Spleen (tissue), 11 donors: Measurements from ENCODE around the gene JARID2. TPM values are rescaled to one million over a fixed set of nuclear protein-coding genes. Genes with fewer than 3 reads are reported as not detected.

ENCODE experiments used
- DNase-seq: peaks from one replicate; pipeline ENCODE4 v3.0.0-alpha.2; 2020
- H3K27ac ChIP-seq, 8 donors: fragments of 200-600 bp; sonication (generic) in 7 of 8; 1 replicate in 4 of 8; 2 replicates in 4 of 8; pipeline versions ENCODE4 v1.5.0 to v1.8.0; 2016 to 2021; ENCODE audit warnings: inconsistent platforms in 4 of 8, mild to moderate bottlenecking in 4 of 8, moderate library complexity in 1 of 8
- H3K27me3 ChIP-seq, 7 donors: fragments of 200-600 bp; sonication (generic) in 6 of 7; replicated peaks in 1 of 7; 1 replicate in 4 of 7; 2 replicates in 3 of 7; pipeline versions ENCODE4 v1.5.0 to v1.8.0; 2016 to 2021; ENCODE audit warnings: inconsistent platforms in 3 of 7, mild to moderate bottlenecking in 1 of 7
- H3K36me3 ChIP-seq, 6 donors: fragments of 200-600 bp; sonication (generic) in 5 of 6; 1 replicate in 4 of 6; 2 replicates in 2 of 6; pipeline versions ENCODE4 v1.5.0 to v1.8.0; 2016 to 2021; ENCODE audit warnings: inconsistent platforms in 2 of 6
- H3K4me1 ChIP-seq, 6 donors: fragments of 200-600 bp; sonication (generic) in 5 of 6; 1 replicate in 3 of 6; 2 replicates in 3 of 6; pipeline versions ENCODE4 v1.5.0 to v1.8.0; 2016 to 2021; ENCODE audit warnings: inconsistent platforms in 3 of 6
- H3K4me3 ChIP-seq, 8 donors: fragments of 200-600 bp; sonication (generic) in 7 of 8; 1 replicate in 4 of 8; 2 replicates in 4 of 8; pipeline versions ENCODE4 v1.5.0 to v1.8.0; 2016 to 2021; ENCODE audit warnings: inconsistent platforms in 4 of 8, mild to moderate bottlenecking in 4 of 8, moderate library complexity in 2 of 8
- H3K9me3 ChIP-seq, 8 donors: fragments of 200-600 bp; sonication (generic) in 7 of 8; 1 replicate in 4 of 8; 2 replicates in 4 of 8; pipeline versions ENCODE4 v1.5.0 to v1.8.0; 2016 to 2021; ENCODE audit warnings: inconsistent platforms in 4 of 8
- CTCF ChIP-seq, 11 experiments: fragments of 200-600 bp in 7 of 11; fragments of 450-650 bp in 4 of 11; sonication (generic) in 4 of 11; IDR thresholded peaks in 8 of 11; conservative IDR thresholded peaks in 3 of 11; 1 replicate in 7 of 11; 2 replicates in 4 of 11; pipeline versions ENCODE4 v1.4.0 to v1.8.0; 2016 to 2021; ENCODE audit warnings: antibody characterized with exemption in 11 of 11, inconsistent platforms in 4 of 11, mild to moderate bottlenecking in 1 of 11
- POLR2A ChIP-seq, 3 donors: fragments of 450-650 bp; IDR thresholded peaks; one replicate each; pipeline ENCODE4 v1.5.1; 2017; ENCODE audit warnings: antibody characterized with exemption in 3 of 3, mild to moderate bottlenecking in 1 of 3
- POLR2AphosphoS5 ChIP-seq, 3 donors: sonication (generic); formaldehyde crosslinking; IDR thresholded peaks; one replicate each; pipeline ENCODE4 v1.5.1; 2017; ENCODE audit warnings: antibody characterized with exemption in 3 of 3
- WGBS, 5 donors: extraction: QIAGEN DNeasy Blood & Tissue Kit in 3 of 5; methylation state at CpG; one replicate each; pipeline versions ENCODE4 v1.1.5 to v1.1.7; 2013 to 2018; 5-methylcytosine and 5-hydroxymethylcytosine counted together
- intact Hi-C: fragments of 100-400 bp; cut with DNase I; formaldehyde crosslinking; loops from one replicate; pipeline ENCODE4 v1.15.0; 2023; ENCODE audit warnings: low total_unique reads
- polyA plus RNA-seq, 3 donors: library from polyadenylated mRNA; stranded (reverse); fragments of 200-250 nt; gene quantifications; one replicate each; pipeline ENCODE4 v1.2.1, GENCODE V29; 2013
- total RNA-seq, 7 donors: library from RNA; depleted of rRNA in 3 of 7; stranded (reverse); fragments of >200 nt in 3 of 7; fragmentation: NEBNext Ultra II Directional in 4 of 7; extraction: Animal tissue kit (Norgen Biotek cat#: 25700) in 4 of 7; gene quantifications; one replicate each; pipeline versions ENCODE4 v1.1.0 to v1.2.1, GENCODE V29; 2016 to 2021
- donor health status: healthy with polysubstance abuse.
- donor health status: DM: no; HTN: no; CAD: no; lungs with moderate emphysema.
- donor health status: DM: no; HTN: no; CAD: no.
- donor health status: Bipolar disorder and iron deficiency.
- donor health status: healthy.
- donor health status: DM: no; HTN: no; CAD: no.
- donor health status: DM: yes; HTN: yes; CAD: no.

Gene JARID2
- total and polyA plus RNA-seq, 10 donors: 4.4 to 27.1 (median 20.6) TPM

GRCh38 chr6:15290962-15291704 lies 45.3 kb downstream of the JARID2 start:
- no peaks in the 10 kb centered on the region for H3K27me3 ChIP-seq
- intact Hi-C loops: no loop called here
- peak; percentile 33 for DNase-seq
- 79 to 90% (median 83%) methylated on average over 13 of the region's 13 CpGs for WGBS, 5 donors
- peaks cover 16 to 97% (median 58%) of the 10 kb centered on the region in 6 donors for H3K4me1 ChIP-seq
- H3K9me3 ChIP-seq: no peaks in the 10 kb centered on the region
- H3K36me3 ChIP-seq: no peaks in the 10 kb centered on the region
- H3K4me3 ChIP-seq: no peak overlapping the region
- no peak for TF ChIP-seq CTCF (IDR thresholded peaks at IDR 0.05 in 8 of 11, conservative IDR thresholded peaks at IDR 0.05 in 3 of 11)
- no peak for TF ChIP-seq POLR2A (IDR thresholded peaks at IDR 0.05)
- no peak for TF ChIP-seq POLR2AphosphoS5 (IDR thresholded peaks at IDR 0.05)
- no peak overlapping the region for H3K27ac ChIP-seq

GRCh38 chr6:15292721-15293302 lies 46.9 kb downstream of the JARID2 start:
- DNase-seq: no peak
- H3K27me3 ChIP-seq: no peaks in the 10 kb centered on the region
- H3K9me3 ChIP-seq: no peaks in the 10 kb centered on the region
- peaks cover 17 to 97% (median 63%) of the 10 kb centered on the region in 6 donors for H3K4me1 ChIP-seq
- no peak overlapping the region for H3K27ac ChIP-seq
- TF ChIP-seq POLR2AphosphoS5 (IDR thresholded peaks at IDR 0.05) (no peak), POLR2A (IDR thresholded peaks at IDR 0.05) (no peak), CTCF (IDR thresholded peaks at IDR 0.05 in 8 of 11, conservative IDR thresholded peaks at IDR 0.05 in 3 of 11) (no peak)
- H3K4me3 ChIP-seq: no peak overlapping the region
- intact Hi-C loops: no loop called here
- 82 to 93% (median 87%) methylated on average over 7 of the region's 7 CpGs for WGBS, 5 donors
- no peaks in the 10 kb centered on the region for H3K36me3 ChIP-seq

- intact Hi-C loops: no loop called here
- no peaks in the 10 kb centered on the region for H3K9me3 ChIP-seq
- WGBS, 5 donors: 74 to 81% (median 76%) methylated on average over 2 of the region's 2 CpGs
- TF ChIP-seq POLR2A (IDR thresholded peaks at IDR 0.05) (no peak), POLR2AphosphoS5 (IDR thresholded peaks at IDR 0.05) (no peak)
- H3K27ac ChIP-seq: no peak overlapping the region
- peaks cover 12 to 97% (median 63%) of the 10 kb centered on the region in 6 donors for H3K4me1 ChIP-seq
- no peak overlapping the region for H3K4me3 ChIP-seq
- no peaks in the 10 kb centered on the region for H3K27me3 ChIP-seq
- peak; percentile 29 for DNase-seq
- no peaks in the 10 kb centered on the region for H3K36me3 ChIP-seq
Measured at GRCh38 chr6:15293674-15294073, 47.8 kb downstream of the JARID2 start.

GRCh38 chr6:15294504-15294903 lies 48.6 kb downstream of the JARID2 start:
- DNase-seq: no peak
- Histone ChIP-seq H3K27ac (no peak overlapping the region), H3K9me3 (no peaks in the 10 kb centered on the region), H3K4me1 (peaks cover 11 to 97% (median 64%) of the 10 kb centered on the region in 6 donors), H3K36me3 (no peaks in the 10 kb centered on the region), H3K27me3 (no peaks in the 10 kb centered on the region), H3K4me3 (no peak overlapping the region)
- intact Hi-C loops: no loop called here
- TF ChIP-seq CTCF (IDR thresholded peaks at IDR 0.05 in 8 of 11, conservative IDR thresholded peaks at IDR 0.05 in 3 of 11) (no peak), POLR2A (IDR thresholded peaks at IDR 0.05) (no peak), POLR2AphosphoS5 (IDR thresholded peaks at IDR 0.05) (no peak)
- 95 to 96% (median 96%) methylated on average over 5 of the region's 5 CpGs for WGBS, 5 donors
